HEK293 (cell line): ENCODE results near the gene ZSCAN10.
A peak's percentile ranks its signal among the peaks of the same experiment; 100 is the strongest.

Experiments used
- FEZF1 ChIP-seq: fragments of 450-650 bp; formaldehyde crosslinking; IDR thresholded peaks from 2 replicates; pipeline ENCODE4 v1.5.1; 2016; ENCODE audit warnings: missing biosample characterization, missing genetic modification characterization
- GLIS2 ChIP-seq: fragments of 450-650 bp; formaldehyde crosslinking; IDR thresholded peaks from 2 replicates; pipeline ENCODE4 v1.5.1; 2016; ENCODE audit warnings: missing biosample characterization, missing genetic modification characterization
- SCRT1 ChIP-seq: fragments of 450-650 bp; formaldehyde crosslinking; IDR thresholded peaks from 2 replicates; pipeline ENCODE4 v1.5.1; 2016; ENCODE audit warnings: missing biosample characterization, missing genetic modification characterization, borderline replicate concordance
- SP2 ChIP-seq: fragments of 450-650 bp; formaldehyde crosslinking; IDR thresholded peaks from 2 replicates; pipeline ENCODE4 v1.5.1; 2016; ENCODE audit warnings: missing biosample characterization, missing genetic modification characterization
- ZFHX2 ChIP-seq: fragments of 450-650 bp; formaldehyde crosslinking; conservative IDR thresholded peaks from 2 replicates; pipeline ENCODE4 v1.5.1; 2016; ENCODE audit warnings: missing biosample characterization, missing genetic modification characterization
- ZNF146 ChIP-seq: fragments of 450-650 bp; formaldehyde crosslinking; IDR thresholded peaks from 2 replicates; pipeline ENCODE4 v1.5.1; 2016; ENCODE audit warnings: missing biosample characterization, missing genetic modification characterization
- ZNF16 ChIP-seq: fragments of 450-650 bp; formaldehyde crosslinking; IDR thresholded peaks from 2 replicates; pipeline ENCODE4 v1.5.1; 2016; ENCODE audit warnings: low read depth, missing biosample characterization, missing genetic modification characterization
- ZNF202 ChIP-seq: fragments of 450-650 bp; formaldehyde crosslinking; IDR thresholded peaks from 2 replicates; pipeline ENCODE4 v1.5.1; 2016; ENCODE audit warnings: missing biosample characterization, missing genetic modification characterization, borderline replicate concordance
- ZNF214 ChIP-seq: fragments of 450-650 bp; formaldehyde crosslinking; IDR thresholded peaks from 2 replicates; pipeline ENCODE4 v1.5.1; 2017; ENCODE audit warnings: missing biosample characterization, mild to moderate bottlenecking, missing genetic modification characterization, borderline replicate concordance
- ZNF23 ChIP-seq: fragments of 450-650 bp; formaldehyde crosslinking; IDR thresholded peaks from 2 replicates; pipeline ENCODE4 v1.5.1; 2016; ENCODE audit warnings: missing biosample characterization, missing genetic modification characterization, borderline replicate concordance
- ZNF335 ChIP-seq: fragments of 450-650 bp; formaldehyde crosslinking; conservative IDR thresholded peaks from 2 replicates; pipeline ENCODE4 v1.5.1; 2016; ENCODE audit warnings: missing biosample characterization, missing genetic modification characterization
- ZNF37A ChIP-seq: fragments of 450-650 bp; IDR thresholded peaks from 2 replicates; pipeline ENCODE4 v1.5.1; 2018; ENCODE audit warnings: missing biosample characterization, missing genetic modification characterization
- ZNF423 ChIP-seq: fragments of 450-650 bp; formaldehyde crosslinking; IDR thresholded peaks from 2 replicates; pipeline ENCODE4 v1.5.1; 2016; ENCODE audit warnings: missing biosample characterization, missing genetic modification characterization
- ZNF48 ChIP-seq: fragments of 450-650 bp; formaldehyde crosslinking; IDR thresholded peaks from 2 replicates; pipeline ENCODE4 v1.5.1; 2016; ENCODE audit warnings: missing biosample characterization, missing genetic modification characterization
- ZNF514 ChIP-seq: fragments of 450-650 bp; formaldehyde crosslinking; IDR thresholded peaks from 2 replicates; pipeline ENCODE4 v1.5.1; 2016; ENCODE audit warnings: missing biosample characterization, missing genetic modification characterization
- ZNF530 ChIP-seq: fragments of 450-650 bp; formaldehyde crosslinking; IDR thresholded peaks from 2 replicates; pipeline ENCODE4 v1.5.1; 2016; ENCODE audit warnings: low read depth, missing biosample characterization, missing genetic modification characterization
- ZNF544 ChIP-seq: fragments of 450-650 bp; formaldehyde crosslinking; IDR thresholded peaks from 2 replicates; pipeline ENCODE4 v1.5.0; 2017; ENCODE audit warnings: missing biosample characterization, missing genetic modification characterization
- ZNF549 ChIP-seq: fragments of 450-650 bp; IDR thresholded peaks from 2 replicates; pipeline ENCODE4 v1.5.1; 2018; ENCODE audit warnings: missing biosample characterization, missing genetic modification characterization, mild to moderate bottlenecking, inconsistent platforms, moderate library complexity
- ZNF558 ChIP-seq: fragments of 450-650 bp; formaldehyde crosslinking; IDR thresholded peaks from 2 replicates; pipeline ENCODE4 v1.5.1; 2016; ENCODE audit warnings: missing biosample characterization, missing genetic modification characterization
- ZNF596 ChIP-seq: fragments of 450-650 bp; IDR thresholded peaks from 2 replicates; pipeline ENCODE4 v1.5.0; 2018; ENCODE audit warnings: missing biosample characterization, mild to moderate bottlenecking, missing genetic modification characterization, moderate library complexity
- ZNF629 ChIP-seq: fragments of 450-650 bp; formaldehyde crosslinking; IDR thresholded peaks from 2 replicates; pipeline ENCODE4 v1.5.1; 2017; ENCODE audit warnings: missing biosample characterization, missing genetic modification characterization
- ZNF664 ChIP-seq: fragments of 450-650 bp; formaldehyde crosslinking; IDR thresholded peaks from 2 replicates; pipeline ENCODE4 v1.5.1; 2016; ENCODE audit warnings: missing biosample characterization, missing genetic modification characterization
- ZNF701 ChIP-seq: fragments of 450-650 bp; formaldehyde crosslinking; IDR thresholded peaks from 2 replicates; pipeline ENCODE4 v1.5.1; 2016; ENCODE audit warnings: missing biosample characterization, missing genetic modification characterization
- ZSCAN23 ChIP-seq: fragments of 450-650 bp; formaldehyde crosslinking; IDR thresholded peaks from 2 replicates; pipeline ENCODE4 v1.5.1; 2016; ENCODE audit warnings: missing biosample characterization, missing genetic modification characterization
- TF ChIP-seq, protein P1 (sequence below): fragments of 450-650 bp; formaldehyde crosslinking; IDR thresholded peaks from 2 replicates; pipeline ENCODE4 v1.5.1; 2016; ENCODE audit warnings: missing biosample characterization, missing genetic modification characterization
- TF ChIP-seq, protein P2 (sequence below): fragments of 450-650 bp; formaldehyde crosslinking; IDR thresholded peaks from 2 replicates; pipeline ENCODE4 v1.5.1; 2017; ENCODE audit warnings: missing biosample characterization, missing genetic modification characterization
- TF ChIP-seq, protein P3 (sequence below): fragments of 450-650 bp; formaldehyde crosslinking; IDR thresholded peaks from 2 replicates; pipeline ENCODE4 v1.5.1; 2017; ENCODE audit warnings: missing biosample characterization, missing genetic modification characterization
- TF ChIP-seq, protein P4 (sequence below): fragments of 450-650 bp; formaldehyde crosslinking; IDR thresholded peaks from 2 replicates; pipeline ENCODE4 v1.5.1; 2016; ENCODE audit warnings: missing biosample characterization, missing genetic modification characterization
- TF ChIP-seq, protein P5 (sequence below): fragments of 450-650 bp; formaldehyde crosslinking; IDR thresholded peaks from 2 replicates; pipeline ENCODE4 v1.5.1; 2017; ENCODE audit warnings: missing biosample characterization, missing genetic modification characterization

The ZSCAN10 gene

DNA sequence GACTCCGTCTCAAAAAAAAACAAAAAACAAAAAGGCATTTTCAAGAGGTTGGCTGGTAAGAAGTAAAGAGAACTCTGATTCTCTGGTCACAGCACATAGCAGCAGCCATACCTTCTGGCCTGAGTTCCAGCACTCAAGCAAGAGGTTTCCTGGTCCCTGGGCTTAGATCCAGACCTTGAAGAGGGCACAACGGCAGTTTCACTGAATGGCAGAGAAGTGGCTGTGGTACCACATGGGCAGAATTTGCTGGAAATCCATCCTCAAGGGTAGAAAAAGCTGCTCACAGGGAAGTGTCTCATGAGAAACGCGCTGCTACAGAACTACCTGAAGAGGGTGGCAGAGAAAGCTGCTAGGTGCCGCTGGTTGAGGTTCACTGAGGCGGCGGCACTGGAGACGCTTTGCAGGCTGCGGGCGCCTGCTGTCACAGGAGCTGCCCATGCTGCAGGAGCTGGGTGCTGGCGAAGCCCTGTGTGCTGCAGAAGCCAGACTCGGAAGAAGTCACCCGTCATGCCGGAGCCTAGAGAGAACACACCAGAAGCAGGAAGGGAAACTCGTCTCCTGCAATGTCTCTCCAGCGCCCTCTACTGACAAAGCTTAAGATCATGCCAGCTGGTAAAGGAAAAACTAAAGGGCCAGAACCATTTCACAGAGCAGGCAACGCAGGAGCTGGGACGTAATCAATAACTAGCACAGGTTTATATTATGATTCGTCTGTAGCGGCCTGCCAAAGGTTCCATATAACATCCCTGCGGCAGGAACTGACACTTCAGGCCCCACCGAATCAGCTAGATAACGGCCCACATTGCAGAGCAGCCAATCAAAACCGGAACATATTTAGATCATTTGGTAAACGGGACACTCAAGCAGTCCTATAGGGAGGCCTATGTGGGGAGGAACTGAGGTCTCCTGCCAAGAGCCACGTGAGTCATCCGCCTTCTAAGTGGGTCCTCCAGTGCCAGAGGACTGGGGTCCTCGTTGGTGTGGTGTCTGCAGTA, 30.3 kb upstream of the ZSCAN10 start (continued):
- TF ChIP-seq, protein P1, sequence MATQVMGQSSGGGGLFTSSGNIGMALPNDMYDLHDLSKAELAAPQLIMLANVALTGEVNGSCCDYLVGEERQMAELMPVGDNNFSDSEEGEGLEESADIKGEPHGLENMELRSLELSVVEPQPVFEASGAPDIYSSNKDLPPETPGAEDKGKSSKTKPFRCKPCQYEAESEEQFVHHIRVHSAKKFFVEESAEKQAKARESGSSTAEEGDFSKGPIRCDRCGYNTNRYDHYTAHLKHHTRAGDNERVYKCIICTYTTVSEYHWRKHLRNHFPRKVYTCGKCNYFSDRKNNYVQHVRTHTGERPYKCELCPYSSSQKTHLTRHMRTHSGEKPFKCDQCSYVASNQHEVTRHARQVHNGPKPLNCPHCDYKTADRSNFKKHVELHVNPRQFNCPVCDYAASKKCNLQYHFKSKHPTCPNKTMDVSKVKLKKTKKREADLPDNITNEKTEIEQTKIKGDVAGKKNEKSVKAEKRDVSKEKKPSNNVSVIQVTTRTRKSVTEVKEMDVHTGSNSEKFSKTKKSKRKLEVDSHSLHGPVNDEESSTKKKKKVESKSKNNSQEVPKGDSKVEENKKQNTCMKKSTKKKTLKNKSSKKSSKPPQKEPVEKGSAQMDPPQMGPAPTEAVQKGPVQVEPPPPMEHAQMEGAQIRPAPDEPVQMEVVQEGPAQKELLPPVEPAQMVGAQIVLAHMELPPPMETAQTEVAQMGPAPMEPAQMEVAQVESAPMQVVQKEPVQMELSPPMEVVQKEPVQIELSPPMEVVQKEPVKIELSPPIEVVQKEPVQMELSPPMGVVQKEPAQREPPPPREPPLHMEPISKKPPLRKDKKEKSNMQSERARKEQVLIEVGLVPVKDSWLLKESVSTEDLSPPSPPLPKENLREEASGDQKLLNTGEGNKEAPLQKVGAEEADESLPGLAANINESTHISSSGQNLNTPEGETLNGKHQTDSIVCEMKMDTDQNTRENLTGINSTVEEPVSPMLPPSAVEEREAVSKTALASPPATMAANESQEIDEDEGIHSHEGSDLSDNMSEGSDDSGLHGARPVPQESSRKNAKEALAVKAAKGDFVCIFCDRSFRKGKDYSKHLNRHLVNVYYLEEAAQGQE (tag by site-specific recombination): no peak
- TF ChIP-seq ZNF629 (tag by site-specific recombination) (peak; percentile 52; the same call in 1 of the 2 replicates), GLIS2 (tag by site-specific recombination) (no peak; the same call in 1 of the 2 replicates), FEZF1 (tag by site-specific recombination) (no peak), ZNF335 (tag by site-specific recombination) (peak; percentile 93), ZNF202 (tag by site-specific recombination) (no peak), ZNF423 (no peak), ZNF544 (tag by site-specific recombination) (no peak), ZNF596 (tag by site-specific recombination) (no peak), ZSCAN23 (tag by site-specific recombination) (no peak), ZNF701 (no peak), ZNF664 (tag by site-specific recombination) (no peak), ZNF48 (tag by site-specific recombination) (no peak), ZNF146 (no peak), SCRT1 (tag by site-specific recombination) (no peak), ZNF37A (tag by site-specific recombination) (no peak), ZNF214 (tag by site-specific recombination) (no peak), ZFHX2 (tag by site-specific recombination) (no peak), ZNF23 (tag by site-specific recombination) (no peak), ZNF530 (tag by site-specific recombination) (no peak), ZNF16 (tag by site-specific recombination) (no peak), SP2 (tag by site-specific recombination) (peak; percentile 46), ZNF549 (tag by site-specific recombination) (no peak), ZNF558 (tag by site-specific recombination) (no peak), ZNF514 (tag by site-specific recombination) (no peak)
- TF ChIP-seq, protein P2, sequence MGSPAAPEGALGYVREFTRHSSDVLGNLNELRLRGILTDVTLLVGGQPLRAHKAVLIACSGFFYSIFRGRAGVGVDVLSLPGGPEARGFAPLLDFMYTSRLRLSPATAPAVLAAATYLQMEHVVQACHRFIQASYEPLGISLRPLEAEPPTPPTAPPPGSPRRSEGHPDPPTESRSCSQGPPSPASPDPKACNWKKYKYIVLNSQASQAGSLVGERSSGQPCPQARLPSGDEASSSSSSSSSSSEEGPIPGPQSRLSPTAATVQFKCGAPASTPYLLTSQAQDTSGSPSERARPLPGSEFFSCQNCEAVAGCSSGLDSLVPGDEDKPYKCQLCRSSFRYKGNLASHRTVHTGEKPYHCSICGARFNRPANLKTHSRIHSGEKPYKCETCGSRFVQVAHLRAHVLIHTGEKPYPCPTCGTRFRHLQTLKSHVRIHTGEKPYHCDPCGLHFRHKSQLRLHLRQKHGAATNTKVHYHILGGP (tag by site-specific recombination): no peak
- TF ChIP-seq, protein P3, sequence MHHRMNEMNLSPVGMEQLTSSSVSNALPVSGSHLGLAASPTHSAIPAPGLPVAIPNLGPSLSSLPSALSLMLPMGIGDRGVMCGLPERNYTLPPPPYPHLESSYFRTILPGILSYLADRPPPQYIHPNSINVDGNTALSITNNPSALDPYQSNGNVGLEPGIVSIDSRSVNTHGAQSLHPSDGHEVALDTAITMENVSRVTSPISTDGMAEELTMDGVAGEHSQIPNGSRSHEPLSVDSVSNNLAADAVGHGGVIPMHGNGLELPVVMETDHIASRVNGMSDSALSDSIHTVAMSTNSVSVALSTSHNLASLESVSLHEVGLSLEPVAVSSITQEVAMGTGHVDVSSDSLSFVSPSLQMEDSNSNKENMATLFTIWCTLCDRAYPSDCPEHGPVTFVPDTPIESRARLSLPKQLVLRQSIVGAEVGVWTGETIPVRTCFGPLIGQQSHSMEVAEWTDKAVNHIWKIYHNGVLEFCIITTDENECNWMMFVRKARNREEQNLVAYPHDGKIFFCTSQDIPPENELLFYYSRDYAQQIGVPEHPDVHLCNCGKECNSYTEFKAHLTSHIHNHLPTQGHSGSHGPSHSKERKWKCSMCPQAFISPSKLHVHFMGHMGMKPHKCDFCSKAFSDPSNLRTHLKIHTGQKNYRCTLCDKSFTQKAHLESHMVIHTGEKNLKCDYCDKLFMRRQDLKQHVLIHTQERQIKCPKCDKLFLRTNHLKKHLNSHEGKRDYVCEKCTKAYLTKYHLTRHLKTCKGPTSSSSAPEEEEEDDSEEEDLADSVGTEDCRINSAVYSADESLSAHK (tag by site-specific recombination): no peak
- TF ChIP-seq, protein P4, sequence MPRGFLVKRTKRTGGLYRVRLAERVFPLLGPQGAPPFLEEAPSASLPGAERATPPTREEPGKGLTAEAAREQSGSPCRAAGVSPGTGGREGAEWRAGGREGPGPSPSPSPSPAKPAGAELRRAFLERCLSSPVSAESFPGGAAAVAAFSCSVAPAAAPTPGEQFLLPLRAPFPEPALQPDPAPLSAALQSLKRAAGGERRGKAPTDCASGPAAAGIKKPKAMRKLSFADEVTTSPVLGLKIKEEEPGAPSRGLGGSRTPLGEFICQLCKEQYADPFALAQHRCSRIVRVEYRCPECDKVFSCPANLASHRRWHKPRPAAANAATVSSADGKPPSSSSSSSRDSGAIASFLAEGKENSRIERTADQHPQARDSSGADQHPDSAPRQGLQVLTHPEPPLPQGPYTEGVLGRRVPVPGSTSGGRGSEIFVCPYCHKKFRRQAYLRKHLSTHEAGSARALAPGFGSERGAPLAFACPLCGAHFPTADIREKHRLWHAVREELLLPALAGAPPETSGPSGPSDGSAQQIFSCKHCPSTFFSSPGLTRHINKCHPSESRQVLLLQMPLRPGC (tag by site-specific recombination): no peak
- TF ChIP-seq, protein P5, sequence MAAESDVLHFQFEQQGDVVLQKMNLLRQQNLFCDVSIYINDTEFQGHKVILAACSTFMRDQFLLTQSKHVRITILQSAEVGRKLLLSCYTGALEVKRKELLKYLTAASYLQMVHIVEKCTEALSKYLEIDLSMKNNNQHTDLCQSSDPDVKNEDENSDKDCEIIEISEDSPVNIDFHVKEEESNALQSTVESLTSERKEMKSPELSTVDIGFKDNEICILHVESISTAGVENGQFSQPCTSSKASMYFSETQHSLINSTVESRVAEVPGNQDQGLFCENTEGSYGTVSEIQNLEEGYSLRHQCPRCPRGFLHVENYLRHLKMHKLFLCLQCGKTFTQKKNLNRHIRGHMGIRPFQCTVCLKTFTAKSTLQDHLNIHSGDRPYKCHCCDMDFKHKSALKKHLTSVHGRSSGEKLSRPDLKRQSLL: no peak
